SU-DHL-6 (cell line): ENCODE results near the gene DACT3.

Experiments used
- CTCF ChIP-seq: fragments of 200-600 bp; sonication (generic); IDR thresholded peaks from one replicate; pipeline ENCODE4 v1.5.1; 2017; ENCODE audit warnings: antibody characterized with exemption, mild to moderate bottlenecking, low read length, moderate library complexity; ENCODE audit not compliant: insufficient read depth, poor library complexity, severe bottlenecking
- EZH2phosphoT487 ChIP-seq: fragments of 200-600 bp; sonication (generic), shearing (Covaris generic); conservative IDR thresholded peaks from 2 replicates; pipeline ENCODE4 v1.6.1; 2018; ENCODE audit warnings: mild to moderate bottlenecking, antibody characterized with exemption, low read length, moderate library complexity, mixed read lengths

GRCh38 chr19:46656541-46656940 is 4.4 kb downstream of the DACT3 start:
- TF ChIP-seq CTCF (no peak), EZH2phosphoT487 (no peak)
